Calu3 (cell line): Measurements from ENCODE around the gene IL17REL. TPM values are rescaled to one million over a fixed set of nuclear protein-coding genes. Genes with fewer than 3 reads are reported as not detected.
A peak's percentile ranks its signal among the peaks of the same experiment; 100 is the strongest.

ENCODE experiments used
- BruUV-seq: library from RNA; stranded (reverse); fragments of 400-500 nt; replicated peaks from 2 replicates; lab custom pipeline; 2021; lab: Mats Ljungman, UMichigan
- CTCF ChIA-PET: fragments of 300-600 bp; sonication (Branson Sonifier 250); formaldehyde crosslinking; loops from one replicate; lab custom pipeline; 2022; ENCODE audit warnings: antibody characterized with exemption; lab: Charles Lee
- DNase-seq: peaks from one replicate; pipeline ENCODE4 v3.0.0; 2022
- H3K27ac Mint-ChIP-seq: one replicate; pipeline ENCODE4 v1.8.0; 2022; ENCODE audit warnings: mixed read lengths; ENCODE audit not compliant: unreplicated experiment
- H3K27me3 Mint-ChIP-seq: one replicate; pipeline ENCODE4 v1.8.0; 2022; ENCODE audit warnings: mixed read lengths; ENCODE audit not compliant: unreplicated experiment
- H3K36me3 Mint-ChIP-seq: one replicate; pipeline ENCODE4 v1.8.0; 2022; ENCODE audit warnings: mild to moderate bottlenecking, moderate library complexity, mixed read lengths; ENCODE audit not compliant: insufficient read depth, unreplicated experiment
- H3K4me1 Mint-ChIP-seq: one replicate; pipeline ENCODE4 v1.8.0; 2022; ENCODE audit warnings: mild to moderate bottlenecking, low read depth, mixed read lengths; ENCODE audit not compliant: unreplicated experiment
- H3K4me3 Mint-ChIP-seq: one replicate; pipeline ENCODE4 v1.8.0; 2022; ENCODE audit warnings: mild to moderate bottlenecking, low read depth, moderate library complexity, mixed read lengths; ENCODE audit not compliant: unreplicated experiment
- H3K9me3 Mint-ChIP-seq: one replicate; pipeline ENCODE4 v1.8.0; 2022; ENCODE audit warnings: low read depth, mixed read lengths; ENCODE audit not compliant: unreplicated experiment
- intact Hi-C: fragments of 100-400 bp; cut with micrococcal nuclease; formaldehyde crosslinking; loops from one replicate; pipeline ENCODE4 v1.10.0; 2022; ENCODE audit not compliant: unreplicated experiment
- total RNA-seq: library from RNA; stranded (reverse); gene quantifications from 2 replicates; pipeline ENCODE4 v1.2.3, GENCODE V29; 2022
- TF ChIP-seq, protein P1 (sequence below): fragments of 200-600 bp; IDR thresholded peaks from one replicate; pipeline ENCODE4 v1.8.0; 2022; ENCODE audit warnings: antibody characterized with exemption; ENCODE audit not compliant: unreplicated experiment

Gene IL17REL
- total RNA-seq, 1 experiment from 2014 or later, result not detected

DNA sequence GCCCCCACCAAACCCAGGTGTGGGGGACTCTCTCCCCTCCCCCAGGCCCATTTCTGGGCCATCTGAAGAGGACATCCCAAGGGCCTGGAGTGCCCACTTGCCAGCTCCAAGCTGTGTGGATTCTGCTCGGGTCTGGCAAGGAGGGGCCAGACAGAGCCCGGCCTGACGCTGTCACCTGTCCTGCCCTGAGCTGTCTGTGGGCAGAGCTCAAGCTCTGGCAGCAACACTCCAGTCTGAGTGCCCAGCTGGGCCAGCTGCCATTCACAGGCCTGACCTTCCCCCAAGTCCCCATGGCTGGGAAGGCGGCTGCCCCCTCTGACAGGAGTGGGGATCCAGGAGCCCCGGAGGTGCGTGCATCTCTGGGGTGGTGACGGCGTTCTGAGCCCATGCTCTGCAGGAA is 58.2 kb downstream of the IL17REL start:
- Mint-ChIP-seq H3K9me3 (no peaks in the 10 kb centered on the region), H3K27ac (no peak overlapping the region), H3K4me3 (no peak overlapping the region), H3K27me3 (no peaks in the 10 kb centered on the region), H3K4me1 (peaks cover 33% of the 10 kb centered on the region), H3K36me3 (peaks cover 64% of the 10 kb centered on the region)
- DNase-seq, result no peak
- intact Hi-C loops, result no loop called here
- CTCF ChIA-PET, result no interaction called here
- no TSS peak for BruUV-seq
- TF ChIP-seq, protein P1, sequence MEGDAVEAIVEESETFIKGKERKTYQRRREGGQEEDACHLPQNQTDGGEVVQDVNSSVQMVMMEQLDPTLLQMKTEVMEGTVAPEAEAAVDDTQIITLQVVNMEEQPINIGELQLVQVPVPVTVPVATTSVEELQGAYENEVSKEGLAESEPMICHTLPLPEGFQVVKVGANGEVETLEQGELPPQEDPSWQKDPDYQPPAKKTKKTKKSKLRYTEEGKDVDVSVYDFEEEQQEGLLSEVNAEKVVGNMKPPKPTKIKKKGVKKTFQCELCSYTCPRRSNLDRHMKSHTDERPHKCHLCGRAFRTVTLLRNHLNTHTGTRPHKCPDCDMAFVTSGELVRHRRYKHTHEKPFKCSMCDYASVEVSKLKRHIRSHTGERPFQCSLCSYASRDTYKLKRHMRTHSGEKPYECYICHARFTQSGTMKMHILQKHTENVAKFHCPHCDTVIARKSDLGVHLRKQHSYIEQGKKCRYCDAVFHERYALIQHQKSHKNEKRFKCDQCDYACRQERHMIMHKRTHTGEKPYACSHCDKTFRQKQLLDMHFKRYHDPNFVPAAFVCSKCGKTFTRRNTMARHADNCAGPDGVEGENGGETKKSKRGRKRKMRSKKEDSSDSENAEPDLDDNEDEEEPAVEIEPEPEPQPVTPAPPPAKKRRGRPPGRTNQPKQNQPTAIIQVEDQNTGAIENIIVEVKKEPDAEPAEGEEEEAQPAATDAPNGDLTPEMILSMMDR, result no peak

DNA sequence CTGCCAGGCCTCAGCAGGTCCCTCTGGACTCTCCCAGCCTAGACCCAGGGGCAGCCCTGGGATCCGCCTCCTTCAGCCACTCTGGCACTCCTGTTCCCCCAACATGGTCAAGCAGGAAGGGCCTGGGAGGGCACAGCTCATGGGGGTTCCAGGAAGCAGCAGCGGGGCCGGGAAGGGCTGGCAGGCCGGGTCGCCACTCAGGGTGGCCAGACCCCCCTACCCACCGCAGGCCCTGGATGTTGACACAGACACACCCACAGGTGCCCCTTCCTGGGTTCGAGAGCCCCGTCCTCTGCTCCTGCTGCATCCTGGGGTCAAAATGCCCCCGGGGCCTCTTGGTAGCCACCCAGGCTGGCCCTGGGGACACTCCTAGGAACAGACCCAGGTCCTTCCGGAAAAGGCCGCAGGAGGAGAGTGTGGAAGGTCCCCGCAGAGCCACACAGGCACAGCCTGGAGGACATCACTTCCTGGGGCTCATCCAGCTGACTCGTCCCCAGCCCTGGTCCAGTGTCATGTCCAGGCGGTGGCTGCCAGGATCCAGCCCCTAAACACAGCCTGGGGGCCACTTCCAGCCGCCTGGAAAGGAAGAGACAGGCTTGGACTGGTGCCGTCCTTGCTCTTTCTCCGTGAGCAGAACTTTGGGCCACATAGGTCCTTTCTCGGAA is 58.8 kb downstream of the IL17REL start:
- H3K27me3 Mint-ChIP-seq, result no peaks in the 10 kb centered on the region
- TF ChIP-seq, protein P1, result no peak
- DNase-seq, result no peak
- H3K4me1 Mint-ChIP-seq, result peaks cover 27% of the 10 kb centered on the region
- intact Hi-C loops, result no loop called here
- H3K27ac Mint-ChIP-seq, result no peak overlapping the region
- BruUV-seq, result no TSS peak
- no peaks in the 10 kb centered on the region for H3K9me3 Mint-ChIP-seq
- peak overlapping the region; percentile 45 for H3K4me3 Mint-ChIP-seq
- CTCF ChIA-PET, result interaction anchor here (1.3 to 3.7 kb wide), 3 partner anchors 18 to 36 kb away, joined by 4 to 30 read pairs (median 27); partner anchors contain the start of genes ALG12 and CRELD2
- peaks cover 64% of the 10 kb centered on the region for H3K36me3 Mint-ChIP-seq

- Mint-ChIP-seq H3K36me3 (peaks cover 64% of the 10 kb centered on the region), H3K9me3 (no peaks in the 10 kb centered on the region), H3K27ac (no peak overlapping the region), H3K27me3 (no peaks in the 10 kb centered on the region), H3K4me3 (peak overlapping the region; percentile 58), H3K4me1 (peaks cover 22% of the 10 kb centered on the region)
- BruUV-seq, result no TSS peak
- TF ChIP-seq, protein P1, result no peak
- intact Hi-C loops, result no loop called here
- CTCF ChIA-PET, result interaction anchor here (1.3 to 3.7 kb wide), 5 partner anchors 9 to 77 kb away, joined by 3 to 30 read pairs (median 13); partner anchors contain the start of genes ALG12 and CRELD2
- DNase-seq, result peak; percentile 65
These were observed 59.4 kb downstream of the IL17REL start for GRCh38 chr22:49953027-49953679.

GRCh38 chr22:49951986-49952896 is 60.3 kb downstream of the IL17REL start:
- CTCF ChIA-PET, result interaction anchor here (0.9 to 3.7 kb wide), 8 partner anchors 10 to 78 kb away, joined by 3 to 30 read pairs (median 4); partner anchors contain the start of genes ALG12 and CRELD2

More at GRCh38 chr22:49951986-49952896, 60.3 kb downstream of the IL17REL start:
- BruUV-seq, result no TSS peak
- Mint-ChIP-seq H3K27me3 (no peaks in the 10 kb centered on the region), H3K36me3 (peaks cover 68% of the 10 kb centered on the region), H3K4me1 (peaks cover 13% of the 10 kb centered on the region), H3K9me3 (no peaks in the 10 kb centered on the region), H3K4me3 (peak overlapping the region; percentile 58), H3K27ac (peak overlapping the region; percentile 93)
- intact Hi-C loops, result no loop called here
- TF ChIP-seq, protein P1, result no peak
- DNase-seq, result peak; percentile 79
